Measurements from ENCODE around the gene ADGRF5.

GRCh38 chr6:46879003-46879402, 42.7 kb downstream of the ADGRF5 start:
- no peak for TF ChIP-seq ZNF138 (tag by site-specific recombination; IDR thresholded peaks at IDR 0.05; ENCODE audit: borderline replicate concordance)
- no peak for TF ChIP-seq ZNF140 (tag by site-specific recombination; IDR thresholded peaks at IDR 0.05)
- TF ChIP-seq YY1 (tag by site-specific recombination; IDR thresholded peaks at IDR 0.05) = no peak
- TF ChIP-seq ZEB2 (tag by site-specific recombination; IDR thresholded peaks at IDR 0.05) = no peak
- TF ChIP-seq ZNF366 (tag by site-specific recombination; conservative IDR thresholded peaks at IDR 0.05) = no peak
- TF ChIP-seq ZNF830 (tag by site-specific recombination; IDR thresholded peaks at IDR 0.05; ENCODE audit: low read depth) = no peak
- TF ChIP-seq KLF8 (tag by site-specific recombination; IDR thresholded peaks at IDR 0.05) = no peak
- no peak for TF ChIP-seq MYNN (tag by site-specific recombination; IDR thresholded peaks at IDR 0.05; ENCODE audit: borderline replicate concordance)
- no peak for TF ChIP-seq PRDM1 (tag by site-specific recombination; IDR thresholded peaks at IDR 0.05)
- no peak for TF ChIP-seq CTCF (tag by site-specific recombination; IDR thresholded peaks at IDR 0.05)
- no peak for TF ChIP-seq BCL11A (tag by site-specific recombination; IDR thresholded peaks at IDR 0.05; ENCODE audit: low read depth)
- no peak for TF ChIP-seq ZNF132 (tag by site-specific recombination; IDR thresholded peaks at IDR 0.05; ENCODE audit: borderline replicate concordance)

All from HEK293 (cell line).